Peyer's patch (tissue), 4 donors: ENCODE data around the gene SUPT3H.
A peak's percentile ranks its signal among the peaks of the same experiment; 100 is the strongest.

Experiments
- POLR2A ChIP-seq, 2 donors: fragments of 450-650 bp; IDR thresholded peaks; one replicate each; pipeline ENCODE4 v1.5.1; 2017; ENCODE audit warnings: antibody characterized with exemption in 2 of 2, mild to moderate bottlenecking in 2 of 2, moderate library complexity in 2 of 2
- TF ChIP-seq, protein P1 (sequence below), 6 experiments: fragments of 450-650 bp in 4 of 6; fragments of 200-600 bp in 2 of 6; sonication (generic) in 1 of 6; IDR thresholded peaks; one replicate each; pipeline ENCODE4 v1.5.1; 2017 to 2019; ENCODE audit warnings: antibody characterized with exemption in 6 of 6, mild to moderate bottlenecking in 3 of 6, moderate library complexity in 1 of 6

DNA sequence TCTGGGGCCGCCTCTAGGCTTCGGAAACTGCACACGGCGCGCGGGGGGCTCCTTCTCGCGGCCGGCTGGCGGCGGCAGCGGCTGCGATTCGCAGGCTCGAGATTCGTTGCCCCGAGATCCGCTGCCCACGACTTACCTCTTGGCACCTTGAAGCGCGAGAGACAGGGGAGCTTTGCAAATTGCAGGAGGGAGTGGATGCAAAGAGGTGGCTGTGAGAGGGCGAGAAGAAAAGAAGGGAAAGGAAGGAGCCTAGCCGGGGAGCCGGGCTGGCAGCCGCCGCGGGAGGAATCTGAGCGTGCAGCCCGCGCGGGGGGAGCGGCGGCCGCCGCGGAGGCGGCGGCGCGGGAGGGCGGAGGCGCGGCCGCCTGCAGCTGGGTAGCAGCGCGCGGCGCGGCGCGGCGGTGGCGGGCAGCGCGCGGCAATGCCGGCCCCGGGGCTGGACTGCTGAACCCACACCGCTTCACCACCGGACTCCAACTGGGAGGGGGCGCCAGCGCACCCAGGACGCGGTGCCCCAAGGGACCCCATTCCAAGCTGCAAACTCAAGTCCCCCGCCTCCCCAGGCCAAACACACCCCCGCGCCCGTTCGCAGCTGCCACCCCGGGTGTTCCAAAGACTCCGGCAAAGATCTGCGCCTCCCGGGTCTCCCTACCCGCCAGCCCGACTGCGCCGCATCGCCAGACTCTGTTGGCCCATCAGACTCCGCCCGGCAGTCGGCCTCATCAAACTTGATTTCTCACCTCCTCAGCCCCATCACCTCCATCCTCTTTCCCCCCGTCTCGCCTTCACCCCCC is 44.2 kb upstream of the SUPT3H start:
- TF ChIP-seq, protein P1, sequence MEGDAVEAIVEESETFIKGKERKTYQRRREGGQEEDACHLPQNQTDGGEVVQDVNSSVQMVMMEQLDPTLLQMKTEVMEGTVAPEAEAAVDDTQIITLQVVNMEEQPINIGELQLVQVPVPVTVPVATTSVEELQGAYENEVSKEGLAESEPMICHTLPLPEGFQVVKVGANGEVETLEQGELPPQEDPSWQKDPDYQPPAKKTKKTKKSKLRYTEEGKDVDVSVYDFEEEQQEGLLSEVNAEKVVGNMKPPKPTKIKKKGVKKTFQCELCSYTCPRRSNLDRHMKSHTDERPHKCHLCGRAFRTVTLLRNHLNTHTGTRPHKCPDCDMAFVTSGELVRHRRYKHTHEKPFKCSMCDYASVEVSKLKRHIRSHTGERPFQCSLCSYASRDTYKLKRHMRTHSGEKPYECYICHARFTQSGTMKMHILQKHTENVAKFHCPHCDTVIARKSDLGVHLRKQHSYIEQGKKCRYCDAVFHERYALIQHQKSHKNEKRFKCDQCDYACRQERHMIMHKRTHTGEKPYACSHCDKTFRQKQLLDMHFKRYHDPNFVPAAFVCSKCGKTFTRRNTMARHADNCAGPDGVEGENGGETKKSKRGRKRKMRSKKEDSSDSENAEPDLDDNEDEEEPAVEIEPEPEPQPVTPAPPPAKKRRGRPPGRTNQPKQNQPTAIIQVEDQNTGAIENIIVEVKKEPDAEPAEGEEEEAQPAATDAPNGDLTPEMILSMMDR (IDR thresholded peaks at IDR 0.05): peak in 1 of 6 experiments; percentile 1
- no peak for TF ChIP-seq POLR2A (IDR thresholded peaks at IDR 0.05)
